ENCODE results near the gene DLG2. TPM values are rescaled to one million over a fixed set of nuclear protein-coding genes. Genes with fewer than 3 reads are reported as not detected.
"Not testable (repeated sequence)": the region's sequence is repeated elsewhere in the genome, so short reads cannot be mapped to it uniquely, and the experiment has no call there.

Gene DLG2
- total RNA-seq, 1 donor from 2014 or later, result 0.26 TPM

DNA sequence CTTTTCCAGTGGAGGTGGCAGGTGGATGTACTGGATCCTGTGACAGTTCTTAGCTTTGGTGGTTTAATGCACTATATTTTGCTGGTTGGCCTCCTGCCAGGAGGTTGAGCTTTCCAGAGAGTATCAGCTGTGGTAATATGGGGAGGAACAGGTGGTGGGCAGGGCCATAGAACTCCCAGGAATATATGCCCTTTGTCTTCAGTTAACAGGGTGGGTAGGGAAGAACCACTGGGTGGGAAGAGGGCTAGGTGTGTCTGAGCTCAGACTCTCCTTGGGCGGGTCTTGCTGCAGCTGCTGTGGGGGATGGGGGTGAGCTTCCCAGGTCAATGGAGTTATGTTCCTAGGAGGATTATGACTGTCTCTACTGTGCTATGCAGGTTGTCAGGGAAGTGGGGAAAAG, 203.8 kb downstream of the DLG2 start:
- FAIRE-seq, result no peak
- no peaks in the 10 kb centered on the region for H3K27me3 ChIP-seq (ENCODE audit: control insufficient read depth, insufficient read depth, low read length)
- no peak overlapping the region for H3K4me3 ChIP-seq (ENCODE audit: low read depth, low read length)
- no peak for TF ChIP-seq CTCF (IDR thresholded peaks at IDR 0.05; ENCODE audit: insufficient read depth, low read length, severe bottlenecking)
- no peaks in the 10 kb centered on the region for H3K36me3 ChIP-seq (ENCODE audit: control insufficient read depth, insufficient read depth, low read length)
- DNase-seq (ENCODE audit: low read depth), result no peak

DNA sequence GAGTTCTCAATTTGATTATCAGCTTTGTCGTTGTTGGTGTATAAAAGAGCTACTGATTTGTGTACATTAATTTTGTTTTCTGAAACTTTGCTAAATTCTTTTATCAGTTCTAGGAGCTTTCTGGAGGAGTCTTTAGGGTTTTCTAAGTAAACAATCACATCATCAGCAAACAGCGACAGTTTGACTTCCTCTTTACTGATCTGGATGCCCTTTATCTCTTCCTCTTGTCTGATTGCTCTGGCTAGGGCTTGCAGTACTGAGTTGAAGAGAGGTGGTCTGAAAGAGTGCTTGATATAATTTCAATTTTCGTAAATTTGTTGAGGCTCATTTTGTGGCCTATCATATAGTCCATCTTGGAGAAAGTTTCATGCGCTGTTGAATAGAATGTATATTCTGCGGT, 213.0 kb downstream of the DLG2 start:
- FAIRE-seq (no peak), DNase-seq (ENCODE audit: low read depth) (no peak)
- Histone ChIP-seq H3K36me3 (ENCODE audit: control insufficient read depth, insufficient read depth, low read length) (no peaks in the 10 kb centered on the region), H3K4me3 (ENCODE audit: low read depth, low read length) (no peak overlapping the region), H3K27me3 (ENCODE audit: control insufficient read depth, insufficient read depth, low read length) (no peaks in the 10 kb centered on the region)
- no peak for TF ChIP-seq CTCF (IDR thresholded peaks at IDR 0.05; ENCODE audit: insufficient read depth, low read length, severe bottlenecking)

GRCh38 chr11:85407648-85408047, 219.5 kb downstream of the DLG2 start:
- no peaks in the 10 kb centered on the region for H3K27me3 ChIP-seq (ENCODE audit: control insufficient read depth, insufficient read depth, low read length)
- H3K36me3 ChIP-seq (ENCODE audit: control insufficient read depth, insufficient read depth, low read length), result no peaks in the 10 kb centered on the region
- H3K4me3 ChIP-seq (ENCODE audit: low read depth, low read length), result no peak overlapping the region
- DNase-seq (ENCODE audit: low read depth), result no peak
- no peak for FAIRE-seq
- no peak for TF ChIP-seq CTCF (IDR thresholded peaks at IDR 0.05; ENCODE audit: insufficient read depth, low read length, severe bottlenecking)

DNA sequence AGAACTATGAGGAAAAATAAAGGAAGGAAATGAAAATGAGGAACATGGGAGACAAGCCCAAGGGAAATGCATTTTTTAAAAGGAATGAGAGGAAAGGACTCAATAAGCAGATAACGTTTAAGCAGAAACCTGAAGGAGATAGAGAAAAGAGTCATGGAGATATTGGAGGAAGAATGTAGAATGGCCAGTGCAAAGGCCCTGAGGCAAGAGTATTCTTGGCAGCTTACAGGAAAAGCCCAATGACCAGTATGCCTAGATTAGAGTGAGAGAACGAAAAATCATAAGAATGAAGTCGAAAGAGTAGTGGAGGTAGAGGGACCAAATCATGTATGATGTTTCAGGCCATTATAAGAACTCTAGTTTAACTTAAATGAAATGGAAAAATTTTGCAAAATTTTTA, 220.3 kb downstream of the DLG2 start:
- no peak overlapping the region for H3K4me3 ChIP-seq (ENCODE audit: low read depth, low read length)
- no peaks in the 10 kb centered on the region for H3K36me3 ChIP-seq (ENCODE audit: control insufficient read depth, insufficient read depth, low read length)
- FAIRE-seq (no peak), DNase-seq (ENCODE audit: low read depth) (no peak)
- no peaks in the 10 kb centered on the region for H3K27me3 ChIP-seq (ENCODE audit: control insufficient read depth, insufficient read depth, low read length)
- no peak for TF ChIP-seq CTCF (IDR thresholded peaks at IDR 0.05; ENCODE audit: insufficient read depth, low read length, severe bottlenecking)

DNA sequence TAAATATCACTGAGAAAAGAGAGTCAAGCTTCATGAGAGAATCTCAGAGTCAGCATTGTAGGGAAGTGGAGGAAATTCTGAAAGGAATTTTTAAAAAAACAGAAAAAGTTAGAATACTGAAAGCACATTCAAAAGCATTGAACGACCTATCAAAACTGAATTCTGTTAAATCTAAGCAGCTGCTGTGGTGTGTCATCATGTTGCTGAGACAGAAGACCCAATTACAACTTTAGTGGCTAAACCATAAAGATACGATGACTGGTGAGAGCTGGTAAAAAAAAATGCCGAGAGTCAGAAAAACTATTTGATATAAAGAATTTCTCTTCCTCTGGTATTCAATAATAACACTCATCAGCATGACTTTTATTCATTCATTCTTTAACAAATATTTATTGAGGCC, 220.8 kb downstream of the DLG2 start:
- Histone ChIP-seq H3K36me3 (ENCODE audit: control insufficient read depth, insufficient read depth, low read length) (no peaks in the 10 kb centered on the region), H3K4me3 (ENCODE audit: low read depth, low read length) (no peak overlapping the region), H3K27me3 (ENCODE audit: control insufficient read depth, insufficient read depth, low read length) (no peaks in the 10 kb centered on the region)
- FAIRE-seq, result no peak
- DNase-seq (ENCODE audit: low read depth), result no peak
- no peak for TF ChIP-seq CTCF (IDR thresholded peaks at IDR 0.05; ENCODE audit: insufficient read depth, low read length, severe bottlenecking)

GRCh38 chr11:85395515-85396055, 231.6 kb downstream of the DLG2 start:
- not testable (repeated sequence) for H3K4me3 ChIP-seq (ENCODE audit: low read depth, low read length); H3K27me3 ChIP-seq (ENCODE audit: control insufficient read depth, insufficient read depth, low read length); FAIRE-seq; H3K36me3 ChIP-seq (ENCODE audit: control insufficient read depth, insufficient read depth, low read length); DNase-seq (ENCODE audit: low read depth)

All from bronchial epithelial cell (primary cell).